COLO668 (cell line): ENCODE measurements around the gene CYP2W1.
A peak's percentile ranks its signal among the peaks of the same experiment; 100 is the strongest.

Experiments
- DNase-seq: peaks from one replicate; lab custom pipeline; 2025; ENCODE audit not compliant: unreplicated experiment; lab: John Stamatoyannopoulos, UW

The CYP2W1 gene

DNA sequence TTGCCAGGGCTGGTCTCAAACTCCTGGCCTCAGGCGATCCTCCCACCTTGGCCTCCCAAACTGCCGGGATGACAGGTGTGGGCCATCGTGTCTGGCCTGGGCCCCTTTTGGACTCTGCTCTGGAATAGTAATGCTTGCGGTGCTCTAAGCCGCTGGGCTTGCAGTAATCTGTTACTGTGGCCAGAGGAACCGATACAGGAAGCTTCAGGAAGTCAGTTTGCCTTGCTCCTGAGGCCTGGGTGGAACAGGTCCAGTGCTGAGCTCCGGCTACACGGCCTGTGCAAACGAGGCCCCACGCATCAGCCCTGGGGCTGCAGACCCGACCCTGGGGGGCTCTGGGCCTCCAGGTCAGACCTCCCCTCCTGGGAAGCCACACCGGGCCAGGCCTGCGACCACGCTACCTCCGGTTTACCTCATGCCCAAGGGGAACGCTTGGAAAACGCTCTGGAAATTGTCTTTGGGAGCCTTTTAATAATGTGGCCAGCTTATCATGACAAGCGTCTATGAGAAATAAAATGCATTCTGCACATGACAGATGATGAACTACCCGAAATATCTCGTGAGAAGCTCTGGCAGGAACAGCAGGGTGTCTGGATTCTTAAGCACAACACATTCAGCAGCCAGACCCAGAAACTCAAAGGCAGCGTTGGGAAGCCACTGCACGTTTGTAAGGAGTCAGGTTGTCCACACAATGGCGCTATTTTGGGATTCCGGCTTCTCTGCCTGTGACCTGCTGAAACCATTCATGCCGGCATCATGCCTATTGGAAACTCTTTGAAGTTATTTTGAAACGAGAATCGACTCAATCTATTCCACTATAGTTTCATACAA lies 18.4 kb upstream of the CYP2W1 start:
- DNase-seq: peak; percentile 41

DNA sequence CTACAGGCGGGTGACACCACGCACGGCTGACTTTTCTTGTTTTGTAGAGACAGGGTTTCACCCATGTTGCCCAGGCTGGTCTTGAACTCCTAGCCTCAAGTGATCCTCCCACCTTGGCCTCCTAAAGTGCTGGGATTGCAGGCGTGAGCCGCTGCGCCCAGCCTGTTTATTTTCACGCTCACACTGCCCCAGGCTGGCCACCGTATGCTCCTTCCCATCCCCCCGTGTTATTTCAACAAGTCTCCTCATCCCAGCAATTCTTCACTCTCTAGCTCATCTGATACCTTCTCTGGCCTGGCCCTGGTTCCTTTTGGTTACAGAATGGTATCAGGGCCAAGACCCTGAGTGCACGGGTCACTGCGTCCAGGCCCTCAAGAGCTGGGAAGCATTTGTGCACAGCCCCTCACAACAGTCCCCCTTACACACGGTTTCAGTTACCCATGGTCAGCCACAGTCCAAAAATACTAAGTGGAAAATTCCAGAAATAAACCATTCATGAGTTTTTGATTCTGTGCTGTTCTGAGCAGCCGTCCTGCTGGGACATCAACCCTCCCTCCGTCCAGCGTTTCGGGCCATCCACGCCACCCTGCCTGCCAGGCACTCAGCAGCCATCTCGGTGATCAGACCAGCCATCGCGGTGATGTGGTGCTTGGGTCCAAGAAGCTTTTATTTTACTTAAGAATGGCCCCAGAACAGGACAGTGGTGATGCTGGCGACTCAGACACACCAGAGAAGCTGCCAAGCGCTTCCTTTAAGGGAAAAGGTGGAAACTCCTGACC lies 16.5 kb upstream of the CYP2W1 start:
- no peak for DNase-seq

DNA sequence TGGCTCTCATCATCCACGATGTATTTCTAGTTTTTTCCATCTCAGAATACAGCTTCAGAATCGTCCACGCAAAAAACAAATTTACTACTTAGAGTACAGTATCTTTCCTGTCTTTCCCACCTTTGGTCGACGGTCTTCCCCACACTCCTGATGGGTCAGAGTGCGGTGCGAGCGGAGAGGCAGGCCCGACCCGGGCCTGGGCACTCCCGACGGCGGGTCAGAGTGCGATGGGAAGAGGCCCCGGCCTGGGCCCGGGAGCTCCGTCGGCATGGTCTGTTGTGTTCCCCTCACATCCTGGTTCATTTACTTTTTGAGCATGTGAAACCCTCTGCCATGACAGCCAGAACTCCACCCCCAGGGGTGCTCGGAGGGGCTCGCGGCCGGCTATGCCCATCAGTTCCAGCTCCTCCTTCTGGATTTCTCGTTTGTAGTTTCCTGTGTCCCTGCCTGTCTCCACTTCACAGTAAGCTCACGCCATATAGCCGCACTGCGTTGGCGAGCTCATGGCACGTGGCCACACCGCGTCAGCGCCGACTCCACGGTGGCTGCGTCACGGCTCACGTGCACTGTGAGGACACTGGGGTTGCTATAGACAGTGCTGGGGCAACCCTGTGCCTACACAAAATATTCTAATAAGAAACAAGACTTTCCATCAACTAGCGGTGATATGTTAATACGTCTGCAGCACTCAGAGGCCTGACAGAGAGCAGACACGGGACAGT lies 15.5 kb upstream of the CYP2W1 start:
- no peak for DNase-seq

DNA sequence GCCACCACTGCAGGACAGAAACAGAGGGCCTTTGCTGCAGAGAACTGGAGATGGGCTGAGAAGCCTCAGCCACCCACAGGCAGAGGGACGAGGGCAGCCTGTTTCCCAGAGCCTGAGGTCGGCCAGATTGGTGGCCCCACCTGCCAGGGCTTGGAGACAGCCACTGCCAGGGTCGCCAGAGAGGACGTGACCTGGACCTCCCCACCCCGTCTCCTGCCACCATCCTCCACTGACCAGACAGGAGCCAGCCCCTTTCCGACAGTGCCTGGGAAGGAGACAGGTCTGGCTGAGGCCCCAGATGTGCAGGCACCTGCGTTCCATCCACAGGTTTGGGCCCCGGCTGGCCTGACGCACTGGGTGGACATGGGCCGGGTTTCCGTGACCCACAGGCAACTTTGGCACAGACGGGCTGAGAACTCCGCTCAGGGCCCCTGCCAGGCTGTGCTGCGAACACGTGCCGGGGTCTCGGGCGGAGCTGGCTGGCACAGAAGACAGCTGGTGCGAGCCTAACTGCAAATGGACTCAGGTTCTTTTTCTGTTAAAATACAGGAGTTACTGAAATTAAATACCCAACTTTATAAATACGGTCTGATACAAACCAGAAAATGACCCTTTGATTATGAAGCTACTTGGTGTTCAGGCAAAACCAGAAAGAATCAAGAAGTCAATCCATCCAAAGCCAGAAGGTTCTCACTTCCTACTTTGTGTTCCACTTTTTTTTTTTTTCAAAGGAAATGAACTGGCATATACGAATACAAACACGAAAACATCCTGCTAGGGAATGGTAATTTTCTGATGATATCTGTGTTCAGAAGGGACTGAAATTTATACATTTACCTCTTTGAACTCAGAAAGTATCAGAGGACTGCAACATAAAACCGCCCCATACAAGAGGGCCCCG lies 14.5 kb upstream of the CYP2W1 start:
- DNase-seq: no peak

DNA sequence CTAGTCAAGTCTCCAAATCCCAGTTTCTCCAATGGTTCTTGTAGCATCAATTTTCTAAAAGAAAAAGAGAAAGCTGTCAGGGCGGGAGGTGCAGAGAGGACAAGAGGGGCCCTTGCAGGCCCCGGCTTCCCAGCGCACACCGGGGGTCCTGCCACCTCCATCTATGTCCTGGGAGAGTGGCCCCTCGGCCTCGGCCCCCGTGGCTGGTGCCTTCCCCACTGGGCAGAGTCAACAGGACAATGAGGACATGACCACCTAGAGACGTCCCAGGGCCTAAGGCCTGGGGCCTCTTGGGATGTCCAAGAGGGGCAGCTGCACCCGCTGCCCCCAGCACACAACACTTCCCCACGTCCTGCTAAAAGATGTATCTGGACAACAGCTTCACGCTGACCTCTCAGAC lies 13.6 kb upstream of the CYP2W1 start:
- DNase-seq: no peak

DNA sequence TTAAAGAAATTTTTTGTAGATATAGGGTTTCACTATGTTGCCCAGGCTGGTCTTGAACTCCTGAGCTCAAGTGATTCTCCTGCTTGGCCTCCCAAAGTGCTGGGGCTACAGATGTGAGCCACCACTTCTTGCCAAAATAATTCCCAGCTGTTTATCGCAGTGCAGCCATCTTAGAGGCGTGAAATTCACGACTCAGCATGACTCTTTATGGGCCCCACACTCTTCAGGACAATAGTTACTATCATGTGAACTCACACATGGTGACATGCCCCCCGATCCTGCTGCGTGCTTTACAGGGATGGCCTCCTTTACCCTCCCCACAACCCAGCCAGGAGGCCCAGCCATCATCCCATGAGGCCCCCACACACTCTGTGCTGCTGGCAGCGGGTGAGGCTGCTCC lies 12.2 kb upstream of the CYP2W1 start:
- DNase-seq: no peak

DNA sequence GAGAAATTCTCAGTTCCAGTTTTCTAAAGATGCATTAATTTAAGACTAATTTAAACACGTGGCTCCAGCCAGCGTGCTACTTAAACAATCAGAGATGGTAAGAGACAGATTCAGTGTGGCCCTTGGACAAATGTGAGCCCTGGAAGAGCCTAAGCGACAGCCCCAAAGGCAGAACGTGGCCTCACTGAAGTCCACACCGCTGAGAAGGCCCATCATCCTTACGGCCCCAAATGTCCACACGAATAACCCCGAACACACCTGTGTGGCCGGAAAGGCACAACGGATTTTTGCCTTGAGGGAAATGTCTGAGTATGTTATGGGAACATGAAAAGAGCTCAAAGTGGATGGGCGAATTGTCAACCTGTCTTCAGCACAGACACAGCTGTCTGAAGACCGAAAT lies 10.9 kb upstream of the CYP2W1 start:
- no peak for DNase-seq

DNA sequence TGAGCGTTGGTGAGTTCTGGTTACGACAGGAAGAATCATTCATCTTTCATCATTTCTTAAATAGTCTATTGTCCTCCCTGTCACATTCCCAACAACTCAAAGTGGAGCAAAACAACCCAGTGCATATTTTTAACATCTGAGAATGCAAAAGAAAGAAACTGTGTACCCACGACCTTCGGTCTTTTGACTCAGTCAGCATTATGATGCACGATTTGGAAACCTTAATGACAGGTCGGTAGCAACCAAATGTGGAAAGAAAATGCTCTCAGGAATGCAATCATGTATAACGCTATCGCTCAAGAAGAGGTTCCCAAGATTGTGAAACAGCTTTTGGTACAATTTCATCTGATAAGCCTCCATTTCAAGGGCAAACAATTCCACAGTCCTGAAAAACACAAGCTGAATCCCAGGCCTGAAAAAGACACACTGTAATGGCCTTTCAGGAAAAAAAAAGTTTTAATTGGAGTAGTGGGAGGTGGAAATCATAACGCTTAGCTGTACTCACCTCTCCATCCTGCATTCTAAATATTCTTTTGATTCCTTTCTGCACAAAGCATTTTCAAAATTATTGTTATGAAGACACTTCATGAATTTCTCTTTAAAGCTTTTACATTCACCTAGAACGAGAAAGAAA lies 10.2 kb upstream of the CYP2W1 start:
- no peak for DNase-seq

DNA sequence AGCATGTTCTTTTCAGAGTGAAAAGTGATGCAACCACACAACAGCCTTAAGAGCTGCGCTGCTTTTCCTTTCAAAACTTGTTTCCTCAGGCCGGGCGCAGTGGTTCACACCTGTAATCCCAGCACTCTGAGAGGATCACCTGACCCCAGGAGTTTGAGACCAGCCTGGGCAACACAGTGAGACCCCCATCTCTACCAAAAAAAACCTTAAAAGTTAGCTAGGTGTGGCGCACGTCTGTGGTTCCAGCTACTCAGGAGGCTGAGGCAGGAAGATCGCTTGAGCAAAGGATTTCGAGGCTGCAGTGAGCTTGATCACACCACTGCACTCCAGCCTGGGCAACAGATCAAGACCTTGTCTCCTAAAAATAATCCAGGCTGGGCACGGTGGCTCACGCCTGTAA lies 9.7 kb upstream of the CYP2W1 start:
- no peak for DNase-seq

DNA sequence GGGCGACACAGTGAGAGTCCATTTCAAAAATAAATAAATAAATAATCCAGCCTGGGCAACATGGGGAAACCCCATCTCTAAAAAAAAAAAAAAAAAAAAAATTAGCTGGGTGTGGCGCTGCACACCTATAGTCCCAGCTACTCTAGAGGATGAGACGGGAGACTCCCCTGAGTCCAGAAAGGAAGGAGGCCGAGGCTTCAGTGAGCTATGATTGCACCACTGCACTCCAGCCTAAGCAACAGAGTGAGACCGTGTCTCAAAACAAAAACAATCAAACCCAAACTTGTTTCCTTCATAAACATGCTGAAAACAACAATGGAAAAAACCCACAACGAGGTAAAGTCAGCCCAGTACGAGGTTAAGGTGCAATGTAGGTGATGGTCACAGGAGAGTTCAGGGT lies 8.8 kb upstream of the CYP2W1 start:
- DNase-seq: no peak

DNA sequence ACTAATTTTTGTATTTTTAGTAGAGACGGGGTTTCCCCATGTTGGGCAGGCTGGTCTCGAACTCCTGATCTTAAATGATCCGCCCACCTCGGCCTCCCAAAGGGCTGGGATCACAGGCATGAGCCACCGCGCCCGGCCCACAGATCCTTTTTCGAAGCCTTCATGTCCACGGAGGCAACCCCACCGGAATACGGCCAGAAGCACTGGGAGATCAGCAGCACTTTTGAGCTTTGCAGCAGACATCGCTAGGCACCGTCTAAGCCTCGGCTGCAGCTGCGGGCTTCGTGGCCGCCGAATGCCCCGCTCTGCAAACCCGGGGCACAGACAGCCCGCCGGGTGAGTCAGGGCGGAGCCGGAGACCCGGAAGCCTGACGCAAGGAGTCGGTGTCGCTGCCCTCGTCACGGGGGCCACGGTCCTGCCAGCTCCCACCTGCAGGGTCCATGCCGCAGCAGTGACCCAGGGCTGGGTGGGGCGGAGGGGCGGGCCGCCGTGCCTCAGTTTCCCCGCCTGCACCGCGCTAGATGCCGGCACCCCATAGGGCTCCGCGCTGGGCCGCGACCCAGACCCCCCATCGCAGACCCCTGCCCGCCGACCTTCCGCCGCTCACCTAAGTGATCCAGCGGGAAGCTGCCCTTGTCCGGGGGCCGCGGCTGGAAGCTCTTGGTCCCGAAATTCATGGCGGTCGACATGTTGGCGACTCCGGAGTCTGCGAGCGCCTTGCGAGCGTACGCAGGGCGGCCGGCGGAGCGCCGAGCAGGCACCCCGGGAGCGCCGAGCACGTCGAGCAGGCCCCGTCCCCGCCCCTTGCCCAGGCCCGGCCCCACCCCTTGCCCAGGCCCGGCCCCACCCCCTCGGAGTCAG lies 7.9 kb upstream of the CYP2W1 start, which contains the start of gene COX19:
COX19 (minus strand) TSS at position 730 of the 862 bp plus-strand sequence; CDS start at position 690, 40 bp downstream.
- peak; percentile 97 for DNase-seq

DNA sequence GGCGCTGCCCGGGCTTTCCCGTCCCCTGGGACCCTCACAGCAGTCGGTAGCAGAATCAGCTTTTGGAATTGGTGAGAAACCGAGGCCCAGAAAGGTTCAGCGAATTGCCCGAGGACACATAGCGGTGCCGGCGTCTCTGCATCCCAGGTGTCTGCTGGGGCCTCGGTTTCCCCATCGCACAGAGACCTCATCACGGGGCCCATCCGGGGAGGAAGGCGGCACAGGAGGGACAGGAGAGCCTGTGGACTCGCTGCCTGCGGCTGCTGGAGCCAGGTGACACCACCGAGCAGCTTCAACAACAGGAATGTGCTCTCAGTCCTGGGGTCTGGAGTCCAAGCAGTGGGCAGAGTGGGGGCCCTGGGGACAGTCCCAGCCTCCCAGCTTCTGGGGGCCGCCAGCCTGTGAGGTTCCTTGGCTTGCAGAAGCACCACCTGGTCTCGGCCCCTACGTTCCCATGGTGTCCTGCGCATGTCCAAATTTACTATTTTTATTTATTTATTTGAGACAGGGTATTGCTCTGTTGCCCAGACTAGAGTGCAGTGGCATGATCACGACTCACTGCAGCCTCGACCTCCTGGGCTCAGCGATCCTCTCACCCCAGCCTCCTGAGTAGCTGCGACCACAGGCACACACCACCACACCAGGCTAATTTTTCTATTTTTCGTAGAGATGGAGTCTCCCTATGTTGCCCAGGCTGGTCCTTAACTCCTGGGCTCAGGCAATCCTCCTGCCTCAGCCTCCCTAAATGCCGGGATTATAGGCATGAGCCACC lies 7.1 kb upstream of the CYP2W1 start:
- DNase-seq: no peak

DNA sequence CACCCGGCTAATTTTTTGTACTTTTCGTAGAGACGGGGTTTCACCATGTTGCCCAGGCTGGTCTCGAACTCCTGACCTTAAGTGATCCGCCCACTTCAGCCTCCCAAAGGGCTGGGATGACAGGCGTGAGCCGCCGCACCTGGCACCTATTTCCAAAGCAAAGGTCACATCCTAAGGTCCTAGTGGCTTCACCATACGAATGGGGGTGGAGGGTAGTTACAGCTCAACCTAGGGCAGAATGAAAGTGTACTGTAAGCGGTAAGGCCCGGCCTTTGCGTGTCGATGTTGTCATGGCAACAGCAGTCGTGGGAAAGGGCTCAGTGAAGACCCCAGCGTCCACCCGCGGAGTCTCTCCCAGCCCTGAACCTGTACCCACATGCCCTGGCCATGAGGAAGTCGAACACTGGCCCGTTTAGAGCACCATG lies 6.1 kb upstream of the CYP2W1 start:
- DNase-seq: peak; percentile 73

DNA sequence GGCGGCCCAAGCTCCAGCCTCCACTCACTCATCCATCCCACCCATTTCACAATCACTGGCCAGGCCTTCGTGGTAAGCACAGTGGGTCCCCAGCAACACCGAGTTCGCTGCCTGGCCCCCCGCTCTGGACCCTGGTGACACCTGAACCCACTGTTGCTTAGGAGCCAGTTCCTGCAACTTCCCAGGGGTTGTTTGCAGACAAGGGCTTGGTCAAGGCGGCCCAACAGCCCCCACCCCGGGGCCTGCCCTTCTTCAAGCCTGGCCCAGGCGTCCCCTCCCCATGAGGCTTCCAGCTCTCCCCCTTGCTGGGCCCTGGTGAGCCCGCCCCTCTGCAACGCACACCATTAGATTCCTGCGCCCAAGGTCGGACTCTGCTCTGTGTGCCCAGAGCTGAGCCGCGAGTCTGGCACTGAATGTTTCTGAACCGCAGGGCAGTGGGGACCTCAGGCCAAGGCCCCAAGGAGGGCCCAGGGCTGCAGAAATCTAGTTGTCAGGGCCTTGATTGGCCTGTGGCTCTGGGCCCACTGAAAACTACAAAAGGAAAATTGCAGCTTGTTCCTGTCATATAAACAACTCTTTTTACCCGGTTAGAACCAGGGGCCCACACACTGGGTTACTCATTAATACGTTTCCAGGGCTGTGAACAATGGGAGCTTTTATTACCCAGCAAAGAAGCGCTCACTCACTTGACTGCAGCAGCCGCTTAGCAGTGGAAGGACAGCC lies 5.5 kb upstream of the CYP2W1 start:
- DNase-seq: peak; percentile 89

DNA sequence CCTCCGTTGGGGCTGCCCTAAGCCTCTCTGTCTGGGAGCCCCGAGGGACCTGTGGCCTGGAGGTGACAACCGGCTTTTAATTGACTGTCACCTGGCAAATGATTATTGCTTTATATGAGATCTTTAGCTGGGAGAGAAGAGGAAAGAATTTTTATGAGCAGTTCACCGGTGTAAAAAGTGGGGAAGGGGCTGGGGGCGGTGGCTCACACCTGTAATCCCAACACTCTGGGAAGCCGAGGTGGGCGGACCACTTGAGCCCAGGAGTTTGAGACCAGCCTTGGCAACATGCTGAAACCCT lies 5.0 kb upstream of the CYP2W1 start:
- no peak for DNase-seq

DNA sequence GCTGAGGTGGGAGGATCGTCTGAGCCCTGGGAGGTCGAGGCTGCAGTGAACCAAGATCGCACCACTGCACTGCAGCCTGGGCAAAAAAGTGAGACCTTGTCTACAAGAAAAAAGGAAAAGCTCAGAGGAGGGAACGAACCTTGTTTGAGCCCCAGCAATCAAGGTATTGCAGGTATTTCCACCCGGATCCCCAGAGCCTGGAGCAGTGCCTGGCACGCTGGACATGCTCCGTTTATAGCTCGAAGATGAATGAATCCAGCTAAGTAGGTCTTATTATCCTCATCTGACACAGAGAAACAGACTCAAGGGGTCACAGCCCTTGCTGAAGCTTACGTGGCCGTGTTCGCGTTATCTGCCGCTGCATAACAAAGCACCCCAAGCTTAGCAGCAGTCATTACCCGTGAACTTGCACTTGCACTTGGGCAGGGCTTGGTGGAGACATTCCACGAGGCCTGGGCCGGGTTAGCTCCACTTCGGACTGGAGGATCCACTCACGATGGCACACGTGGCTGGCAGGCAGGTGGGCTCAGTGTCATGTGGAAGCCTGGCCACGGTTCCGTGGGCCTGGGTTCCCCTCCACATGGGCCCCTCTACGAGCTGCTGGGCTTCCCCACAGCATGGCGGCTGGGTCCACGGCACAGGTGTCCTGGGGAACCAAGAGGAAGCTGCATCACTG lies 4.4 kb upstream of the CYP2W1 start:
- DNase-seq: no peak

DNA sequence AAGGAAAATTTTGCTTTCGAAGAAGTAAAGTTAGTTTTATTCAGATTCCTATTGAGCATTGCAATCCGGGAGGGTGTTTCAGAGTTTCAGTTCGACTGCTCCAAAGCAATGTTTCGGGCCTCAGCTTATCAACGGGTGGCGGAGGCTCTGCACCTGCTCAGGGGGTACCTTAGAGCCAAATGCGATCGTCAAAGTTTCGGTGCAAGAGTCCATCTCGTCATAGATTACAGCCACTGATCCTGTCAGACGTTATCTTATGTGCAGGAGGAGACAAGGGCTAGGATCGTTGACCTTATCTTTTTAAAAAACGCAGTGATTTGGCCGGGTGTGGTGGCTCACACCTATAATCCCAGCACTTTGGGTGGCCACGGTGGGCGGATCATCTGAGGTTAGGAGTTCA lies 3.8 kb upstream of the CYP2W1 start:
- DNase-seq: no peak
